Measurements from ENCODE around the gene FGB. TPM values are rescaled to one million over a fixed set of nuclear protein-coding genes. Genes with fewer than 3 reads are reported as not detected.

FGB gene
- total RNA-seq, result 7.5 TPM

DNA sequence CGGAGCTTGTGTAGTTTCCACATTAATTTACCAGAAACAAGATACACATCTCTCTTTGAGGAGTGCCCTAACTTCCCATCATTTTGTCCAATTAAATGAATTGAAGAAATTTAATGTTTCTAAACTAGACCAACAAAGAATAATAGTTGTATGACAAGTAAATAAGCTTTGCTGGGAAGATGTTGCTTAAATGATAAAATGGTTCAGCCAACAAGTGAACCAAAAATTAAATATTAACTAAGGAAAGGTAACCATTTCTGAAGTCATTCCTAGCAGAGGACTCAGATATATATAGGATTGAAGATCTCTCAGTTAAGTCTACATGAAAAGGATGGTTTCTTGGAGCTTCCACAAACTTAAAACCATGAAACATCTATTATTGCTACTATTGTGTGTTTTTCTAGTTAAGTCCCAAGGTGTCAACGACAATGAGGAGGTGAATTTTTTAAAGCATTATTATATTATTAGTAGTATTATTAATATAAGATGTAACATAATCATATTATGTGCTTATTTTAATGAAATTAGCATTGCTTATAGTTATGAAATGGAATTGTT is at the start of gene FGB:
Gene FGB, plus strand, starts transcription at position 315 of the 558 bp plus-strand sequence. Its CDS starts 8 bp downstream, at position 323.
- DNase-seq (ENCODE audit: low spot score), result no peak

- no peak for DNase-seq (ENCODE audit: low spot score)
Measured at GRCh38 chr4:154516318-154517029, 46.3 kb upstream of the FGB start.

DNA sequence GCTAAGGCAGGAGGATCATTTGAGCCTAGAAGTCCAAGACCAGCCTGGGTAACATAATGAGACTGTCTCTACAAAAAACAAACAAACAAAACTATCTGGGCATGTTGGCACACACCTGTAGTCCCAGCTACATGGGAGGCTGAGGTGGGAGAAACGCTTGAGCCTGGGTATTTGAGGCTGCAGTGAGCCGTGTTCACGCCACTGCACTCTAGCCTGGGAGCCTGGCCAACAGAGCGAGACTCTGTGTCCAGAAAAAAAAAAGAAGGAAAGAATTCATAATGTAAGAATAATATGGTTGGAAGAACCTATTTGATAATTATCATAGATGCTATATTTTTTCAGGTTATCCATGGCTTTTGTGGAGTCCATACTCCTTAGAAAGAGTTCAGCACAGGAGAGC is 45.2 kb upstream of the FGB start:
- no peak for DNase-seq (ENCODE audit: low spot score)

GRCh38 chr4:154519214-154519613 is 43.6 kb upstream of the FGB start:
- DNase-seq (ENCODE audit: low spot score), result no peak

- DNase-seq (ENCODE audit: low spot score), result no peak
Measured at GRCh38 chr4:154521607-154522006, 41.2 kb upstream of the FGB start.

- no peak for DNase-seq (ENCODE audit: low spot score)
Measured at GRCh38 chr4:154526151-154526550, 36.7 kb upstream of the FGB start.

GRCh38 chr4:154527308-154527707 is 35.5 kb upstream of the FGB start:
- no peak for DNase-seq (ENCODE audit: low spot score)

DNA sequence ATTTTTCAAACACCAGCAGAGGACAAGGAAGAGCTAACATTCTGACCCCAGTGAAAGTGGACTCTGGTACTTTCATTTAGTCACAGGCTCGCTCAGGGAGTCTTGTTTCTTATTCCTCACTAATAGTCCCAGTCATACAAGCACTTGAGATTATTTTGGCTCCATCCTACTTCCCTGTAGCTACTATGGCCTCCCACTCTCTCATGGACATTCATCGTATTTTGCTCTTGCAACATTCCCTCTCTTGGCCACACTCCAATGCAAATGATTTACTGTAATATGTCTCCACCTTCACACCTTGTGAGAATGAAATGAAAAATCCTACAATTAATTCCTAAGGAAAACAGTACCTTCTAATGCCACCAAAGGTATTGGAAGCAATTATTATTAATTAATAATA is 33.9 kb upstream of the FGB start:
- no peak for DNase-seq (ENCODE audit: low spot score)

DNA sequence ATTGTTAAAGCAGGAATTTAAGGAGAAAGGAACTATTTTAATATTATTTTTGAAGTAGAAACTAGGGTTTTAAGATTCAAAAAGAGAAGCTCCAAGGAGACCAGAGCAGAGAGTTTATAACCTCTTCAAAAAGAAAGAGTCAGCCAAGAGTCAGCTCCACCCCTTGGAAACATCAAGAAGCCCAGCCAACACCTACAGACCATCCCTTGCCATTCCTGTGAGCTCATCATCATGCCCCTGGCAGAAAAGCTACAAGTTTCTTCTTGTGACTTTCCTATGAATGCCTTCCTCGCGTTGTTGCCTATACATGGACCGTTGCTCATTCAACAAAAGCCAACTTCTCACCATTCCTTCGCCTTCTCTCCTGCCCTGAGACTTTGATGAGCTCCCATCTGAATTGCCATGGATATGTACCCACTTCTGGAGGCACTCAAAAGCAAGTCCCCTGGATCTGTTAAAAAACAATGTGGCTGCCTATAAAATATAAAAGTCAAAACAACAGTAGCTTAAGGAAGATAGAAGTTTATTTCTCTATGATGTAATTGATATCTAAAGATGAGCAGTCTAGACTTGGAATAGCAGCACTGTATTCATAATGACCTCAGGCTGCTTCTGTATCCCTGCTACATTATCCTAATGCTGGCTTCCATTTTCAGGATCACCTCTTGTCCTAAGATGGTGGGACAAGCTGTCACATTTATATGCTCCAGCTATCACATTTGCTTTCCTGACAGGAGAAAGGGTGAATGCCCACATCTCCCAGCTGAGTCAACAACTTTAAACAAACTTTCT is 32.9 kb upstream of the FGB start:
- no peak for DNase-seq (ENCODE audit: low spot score)

DNA sequence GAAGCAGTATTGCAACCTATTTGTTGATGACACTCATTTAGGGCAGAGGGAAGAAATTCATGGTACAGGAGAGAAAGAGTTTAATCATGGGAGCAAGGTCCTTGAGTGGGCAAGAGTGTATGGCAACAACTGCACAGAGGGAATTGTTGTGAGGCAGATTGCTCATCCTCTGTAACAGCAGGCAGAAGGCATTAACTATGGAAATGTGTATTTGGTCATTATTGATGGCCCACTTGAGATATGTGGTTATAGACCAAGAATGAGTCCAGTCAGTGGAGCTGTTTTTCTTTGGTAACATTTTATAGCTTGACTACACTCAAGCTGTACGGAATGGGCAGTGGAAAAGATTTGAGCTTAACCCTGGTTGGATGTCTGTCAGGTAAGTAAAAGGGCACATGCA is 28.5 kb upstream of the FGB start:
- no peak for DNase-seq (ENCODE audit: low spot score)

GRCh38 chr4:154542271-154542879 is 20.4 kb upstream of the FGB start:
- no peak for DNase-seq (ENCODE audit: low spot score)

DNA sequence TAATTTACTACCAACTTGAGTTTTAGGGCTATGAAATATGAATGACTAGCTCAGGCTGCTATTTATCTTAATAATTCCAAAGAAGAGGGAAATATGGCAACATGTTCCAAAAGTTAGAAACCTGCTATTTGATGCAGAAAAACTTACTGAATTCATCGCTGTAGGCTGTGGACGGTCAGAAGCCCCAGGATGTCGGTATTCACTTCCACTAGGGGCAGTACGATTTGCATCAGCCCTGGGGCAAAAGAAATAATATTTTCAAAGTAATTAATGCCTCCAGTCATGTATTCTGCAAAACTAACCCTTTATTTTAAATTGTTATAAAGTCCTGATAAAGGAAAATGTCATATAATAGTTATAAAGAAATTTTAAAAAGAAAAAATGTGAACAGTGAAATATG is 17.1 kb upstream of the FGB start:
- no peak for DNase-seq (ENCODE audit: low spot score)

DNA sequence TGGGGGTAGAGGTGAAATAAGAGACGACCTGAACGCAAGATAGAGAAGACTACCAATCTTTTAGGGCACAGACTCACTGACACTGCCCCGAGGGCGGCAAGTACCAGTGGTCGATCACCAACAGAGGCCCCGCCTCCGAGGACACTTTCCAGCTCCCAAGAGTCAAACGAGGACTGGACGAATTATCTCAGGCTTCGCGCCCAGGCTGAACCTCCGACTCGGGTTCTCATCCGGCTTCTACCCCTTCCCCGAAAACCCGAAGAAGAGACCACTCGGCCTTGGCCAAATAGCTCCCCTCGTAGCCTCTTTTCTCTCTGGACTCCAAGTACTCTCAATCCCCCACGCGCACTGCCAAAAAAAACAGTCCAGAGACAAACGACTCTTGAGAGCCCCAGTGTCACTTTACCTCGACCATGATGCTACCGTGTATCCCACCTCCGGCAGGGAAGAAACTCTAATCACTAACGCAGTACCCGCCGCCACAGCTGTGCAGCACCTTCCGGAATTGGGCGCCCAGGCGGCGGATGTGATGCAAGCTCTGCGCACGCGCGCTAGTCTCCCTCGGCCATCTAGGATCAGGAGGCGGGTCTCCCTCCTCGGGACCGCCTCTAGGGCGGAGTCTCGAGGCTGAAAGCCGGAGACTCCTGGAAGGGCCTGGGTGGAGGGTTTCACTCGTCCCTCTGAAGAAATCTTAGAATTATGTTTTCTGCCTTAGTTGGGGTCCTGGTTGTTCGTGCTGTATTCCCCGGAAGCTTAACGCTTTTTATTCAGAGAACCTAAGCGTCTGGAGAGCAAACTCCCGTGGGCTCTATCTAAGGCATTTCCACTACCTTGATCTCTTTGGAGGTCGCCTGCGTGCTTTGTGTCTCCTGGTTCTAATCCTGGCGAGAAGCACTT is 12.7 kb upstream of the FGB start, which contains the start of gene PLRG1:
Gene PLRG1, minus strand, starts transcription at position 507 of the 897 bp plus-strand sequence. Its CDS starts 92 bp downstream, at position 415.
- peak; percentile 97 for DNase-seq (ENCODE audit: low spot score)

- DNase-seq (ENCODE audit: low spot score), result peak; percentile 78
Measured at GRCh38 chr4:154551872-154552686, 10.7 kb upstream of the FGB start.

DNA sequence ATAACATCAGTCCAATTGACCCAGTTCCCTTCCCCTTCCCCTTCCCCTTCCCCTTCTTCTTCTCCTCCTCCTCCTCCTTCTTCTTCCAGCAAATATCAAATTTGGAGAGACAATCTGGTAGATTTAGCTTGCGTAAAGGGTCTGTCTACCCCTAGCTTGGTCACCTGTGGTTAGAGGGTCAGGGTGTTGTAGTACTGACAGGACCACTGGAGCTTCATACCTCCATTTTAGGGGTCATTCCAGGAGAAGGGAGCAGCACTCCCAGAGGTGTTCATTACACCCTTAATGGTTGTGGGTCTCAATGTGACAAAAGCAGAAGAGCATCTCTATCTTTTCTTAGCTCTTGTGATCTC is 3.7 kb upstream of the FGB start:
- DNase-seq (ENCODE audit: low spot score), result no peak

- DNase-seq (ENCODE audit: low spot score), result peak; percentile 41
Measured at GRCh38 chr4:154559494-154560418, 3.1 kb upstream of the FGB start.

DNA sequence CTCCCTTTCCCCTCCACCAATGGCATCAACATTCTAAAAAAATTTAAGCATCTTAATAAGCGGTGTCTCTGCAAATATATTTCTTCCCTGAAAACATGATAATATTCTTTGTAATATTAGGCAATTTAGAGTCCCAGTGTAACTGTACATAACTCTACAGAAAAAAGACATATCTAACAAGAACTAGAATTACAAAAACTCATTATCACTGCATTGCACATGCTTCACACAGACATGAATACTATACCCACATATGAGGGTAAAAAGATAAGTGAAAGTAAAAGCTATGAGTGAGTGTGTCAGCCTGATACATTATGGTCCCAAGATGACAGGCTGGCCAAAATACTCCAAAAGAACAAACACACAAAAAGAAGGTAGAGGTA is 2.4 kb upstream of the FGB start:
- no peak for DNase-seq (ENCODE audit: low spot score)

- no peak for DNase-seq (ENCODE audit: low spot score)
Measured at GRCh38 chr4:154560824-154561231, 2.0 kb upstream of the FGB start.

GRCh38 chr4:154564311-154564710 is 1.5 kb downstream of the FGB start:
- no peak for DNase-seq (ENCODE audit: low spot score)

Measured in mucosa of gallbladder (tissue), 1 donor.